Tibial artery (tissue), 4 donors: ENCODE results near the gene TM4SF18.

Source experiments
- DNase-seq, 2 donors: peaks; one replicate each; pipeline ENCODE4 v3.0.0-alpha.2; 2019
- H3K27ac ChIP-seq, 2 donors: fragments of 200-600 bp; sonication (generic) in 1 of 2; 1 replicate in 1 of 2; 2 replicates in 1 of 2; pipeline ENCODE4 v1.5.1; 2018 to 2019; ENCODE audit warnings: mild to moderate bottlenecking in 1 of 2
- H3K27me3 ChIP-seq, 2 donors: fragments of 200-600 bp; sonication (generic) in 1 of 2; one replicate each; pipeline versions ENCODE4 v1.5.1 to v1.6.0; 2016 to 2019
- H3K36me3 ChIP-seq, 3 donors: fragments of 200-600 bp; sonication (generic) in 2 of 3; one replicate each; pipeline ENCODE4 v1.5.1; 2016 to 2019; ENCODE audit warnings: mild to moderate bottlenecking in 2 of 3
- H3K4me1 ChIP-seq, 4 donors: fragments of 200-600 bp; sonication (generic) in 2 of 4; 1 replicate in 3 of 4; 2 replicates in 1 of 4; pipeline ENCODE4 v1.5.1; 2016 to 2019
- H3K4me3 ChIP-seq, 2 donors: fragments of 200-600 bp; sonication (generic) in 1 of 2; 1 replicate in 1 of 2; 2 replicates in 1 of 2; pipeline ENCODE4 v1.5.1; 2018 to 2019; ENCODE audit warnings: mild to moderate bottlenecking in 2 of 2
- H3K9me3 ChIP-seq, 3 donors: fragments of 200-600 bp; sonication (generic) in 1 of 3; one replicate each; pipeline ENCODE4 v1.5.1; 2016 to 2019
- intact Hi-C: fragments of 100-400 bp; cut with DNase I; formaldehyde crosslinking; loops from one replicate; pipeline ENCODE4 v1.15.0; 2023; ENCODE audit warnings: low total_unique reads
- TF ChIP-seq, protein P1 (sequence below), 2 experiments: fragments of 200-600 bp in 1 of 2; fragments of 450-650 bp in 1 of 2; IDR thresholded peaks; one replicate each; pipeline ENCODE4 v1.5.1; 2017 to 2019; ENCODE audit warnings: antibody characterized with exemption in 2 of 2, mild to moderate bottlenecking in 1 of 2, moderate library complexity in 1 of 2

The TM4SF18 gene

DNA sequence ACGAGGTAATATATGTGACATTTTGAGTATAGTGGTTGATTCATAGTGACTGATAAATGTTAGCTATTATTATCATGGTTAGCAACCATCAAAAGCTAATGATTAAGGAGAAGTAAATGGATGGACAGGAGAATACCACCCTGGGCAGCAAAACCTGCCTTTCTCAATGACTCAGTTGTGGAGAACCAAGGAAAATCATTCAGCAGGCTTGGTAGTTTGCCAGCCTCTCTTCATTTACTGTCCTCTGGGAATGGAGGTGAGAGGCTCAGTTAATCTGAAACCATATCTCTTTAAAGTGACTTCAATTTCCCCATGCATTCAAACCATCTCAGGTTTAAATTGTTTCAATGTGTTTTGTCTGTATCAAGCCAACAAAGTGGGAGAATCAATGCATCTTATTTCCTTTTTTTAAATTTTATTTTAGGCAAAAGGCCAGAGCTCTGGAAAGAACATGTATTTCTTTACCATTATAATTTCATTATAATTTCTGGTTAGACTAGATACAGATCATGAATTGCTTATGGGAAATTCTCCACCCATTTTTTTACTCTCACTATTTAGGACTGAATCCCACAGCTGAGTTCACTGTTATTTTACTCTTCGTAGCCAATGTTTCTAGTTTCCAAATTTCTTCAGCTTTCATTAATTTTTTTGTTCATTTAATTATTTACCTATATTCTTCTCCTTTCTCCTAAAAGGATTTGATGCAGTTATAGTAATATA is 2.7 kb downstream of the TM4SF18 start:
- no peak overlapping the region for H3K27ac ChIP-seq
- no peaks in the 10 kb centered on the region for H3K27me3 ChIP-seq
- H3K36me3 ChIP-seq: no peaks in the 10 kb centered on the region
- H3K4me1 ChIP-seq: peaks cover 0 to 21% (median 6%) of the 10 kb centered on the region in 4 donors
- H3K9me3 ChIP-seq: no peaks in the 10 kb centered on the region
- no peak overlapping the region for H3K4me3 ChIP-seq
- no peak for DNase-seq
- TF ChIP-seq, protein P1, sequence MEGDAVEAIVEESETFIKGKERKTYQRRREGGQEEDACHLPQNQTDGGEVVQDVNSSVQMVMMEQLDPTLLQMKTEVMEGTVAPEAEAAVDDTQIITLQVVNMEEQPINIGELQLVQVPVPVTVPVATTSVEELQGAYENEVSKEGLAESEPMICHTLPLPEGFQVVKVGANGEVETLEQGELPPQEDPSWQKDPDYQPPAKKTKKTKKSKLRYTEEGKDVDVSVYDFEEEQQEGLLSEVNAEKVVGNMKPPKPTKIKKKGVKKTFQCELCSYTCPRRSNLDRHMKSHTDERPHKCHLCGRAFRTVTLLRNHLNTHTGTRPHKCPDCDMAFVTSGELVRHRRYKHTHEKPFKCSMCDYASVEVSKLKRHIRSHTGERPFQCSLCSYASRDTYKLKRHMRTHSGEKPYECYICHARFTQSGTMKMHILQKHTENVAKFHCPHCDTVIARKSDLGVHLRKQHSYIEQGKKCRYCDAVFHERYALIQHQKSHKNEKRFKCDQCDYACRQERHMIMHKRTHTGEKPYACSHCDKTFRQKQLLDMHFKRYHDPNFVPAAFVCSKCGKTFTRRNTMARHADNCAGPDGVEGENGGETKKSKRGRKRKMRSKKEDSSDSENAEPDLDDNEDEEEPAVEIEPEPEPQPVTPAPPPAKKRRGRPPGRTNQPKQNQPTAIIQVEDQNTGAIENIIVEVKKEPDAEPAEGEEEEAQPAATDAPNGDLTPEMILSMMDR (IDR thresholded peaks at IDR 0.05): no peak
- intact Hi-C loops: no loop called here

DNA sequence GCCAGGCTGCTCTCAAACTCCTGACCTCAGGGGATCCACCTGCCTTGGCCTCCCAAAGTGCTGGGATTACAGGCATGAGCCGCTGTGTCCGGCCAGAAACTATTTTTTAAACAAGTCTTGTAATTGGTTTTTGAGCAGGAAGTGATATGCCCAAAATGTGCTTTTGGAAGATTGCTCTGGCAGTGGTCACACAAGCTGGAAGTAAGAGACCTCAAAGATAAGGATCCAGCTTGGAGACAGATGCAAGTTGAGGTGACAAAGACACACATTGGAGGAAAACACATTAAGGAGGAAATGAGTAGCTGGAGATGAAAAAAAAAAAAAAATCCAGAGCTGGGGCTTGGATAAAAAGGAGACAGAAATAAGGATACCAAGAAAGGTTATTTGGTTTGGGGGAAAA is 6.3 kb downstream of the TM4SF18 start:
- Histone ChIP-seq H3K4me3 (no peak overlapping the region), H3K4me1 (peaks cover 0 to under 1% (median 0%) of the 10 kb centered on the region in 4 donors), H3K36me3 (no peaks in the 10 kb centered on the region), H3K9me3 (no peaks in the 10 kb centered on the region), H3K27ac (no peak overlapping the region), H3K27me3 (no peaks in the 10 kb centered on the region)
- TF ChIP-seq, protein P1 (IDR thresholded peaks at IDR 0.05): no peak
- no peak for DNase-seq
- intact Hi-C loops: no loop called here

DNA sequence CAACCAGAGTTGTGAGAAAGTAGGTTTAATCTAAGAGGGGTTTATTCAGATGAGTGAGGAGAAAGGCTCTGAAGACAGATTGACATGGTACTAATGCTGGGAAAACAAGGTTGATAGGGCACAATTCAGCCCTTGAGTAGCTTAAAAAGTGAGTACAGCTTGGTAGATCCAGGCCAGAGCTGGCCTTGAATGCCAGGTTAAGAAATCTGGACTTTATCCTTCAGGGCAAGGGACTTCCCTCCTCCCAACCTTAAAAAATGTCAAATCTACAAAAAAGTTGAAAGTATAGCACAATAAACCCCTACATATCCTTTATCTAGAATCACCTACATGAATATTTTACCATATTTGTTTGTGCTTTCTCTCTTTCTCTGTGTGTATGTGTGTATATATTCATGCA is 7.9 kb downstream of the TM4SF18 start:
- no peak overlapping the region for H3K4me3 ChIP-seq
- no peak for DNase-seq
- TF ChIP-seq, protein P1 (IDR thresholded peaks at IDR 0.05): no peak
- no peak overlapping the region for H3K27ac ChIP-seq
- H3K36me3 ChIP-seq: no peaks in the 10 kb centered on the region
- H3K27me3 ChIP-seq: no peaks in the 10 kb centered on the region
- H3K9me3 ChIP-seq: no peaks in the 10 kb centered on the region
- no peaks in the 10 kb centered on the region for H3K4me1 ChIP-seq
- intact Hi-C loops: no loop called here

DNA sequence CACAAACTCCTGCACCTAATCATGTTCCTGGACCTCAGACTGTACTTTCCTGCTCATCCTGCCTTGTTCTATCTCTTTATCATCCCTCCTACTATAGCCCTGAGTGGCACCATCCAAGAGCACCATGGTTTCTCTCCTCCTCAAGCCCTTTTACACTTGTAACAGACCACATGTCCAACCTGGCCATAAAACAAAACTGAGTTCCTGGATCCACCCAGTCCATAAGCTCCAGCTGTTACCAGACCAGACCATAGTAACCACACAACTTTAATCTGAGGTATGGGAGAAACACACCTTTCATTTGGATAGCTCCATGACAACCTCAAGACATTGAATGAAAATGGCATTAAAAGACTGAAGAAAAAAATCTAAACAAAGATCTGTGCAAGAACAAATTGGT is 9.1 kb downstream of the TM4SF18 start:
- no peak overlapping the region for H3K4me3 ChIP-seq
- TF ChIP-seq, protein P1 (IDR thresholded peaks at IDR 0.05): no peak
- no peak overlapping the region for H3K27ac ChIP-seq
- no peaks in the 10 kb centered on the region for H3K27me3 ChIP-seq
- DNase-seq: no peak
- no peaks in the 10 kb centered on the region for H3K9me3 ChIP-seq
- H3K36me3 ChIP-seq: no peaks in the 10 kb centered on the region
- no peaks in the 10 kb centered on the region for H3K4me1 ChIP-seq
- intact Hi-C loops: no loop called here

DNA sequence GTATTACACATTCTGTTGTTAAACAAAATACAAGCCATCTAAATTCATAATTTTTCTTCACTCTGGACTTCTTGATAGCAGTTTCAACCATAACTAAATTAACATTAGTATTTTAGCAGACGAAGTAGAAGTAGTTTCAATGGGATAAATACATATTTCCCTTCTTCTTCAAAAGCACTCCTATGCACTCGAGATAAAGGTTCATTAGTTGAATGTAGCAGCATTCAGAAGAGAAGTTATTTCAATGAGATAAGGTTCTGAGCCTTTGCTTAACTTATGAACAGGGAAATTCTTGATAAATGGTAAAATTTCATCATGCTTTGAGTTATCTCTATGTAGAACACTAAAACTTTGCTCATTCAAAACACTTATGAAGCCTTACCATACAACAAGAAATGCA is 11.8 kb downstream of the TM4SF18 start:
- intact Hi-C loops: no loop called here
- Histone ChIP-seq H3K27me3 (no peaks in the 10 kb centered on the region), H3K4me1 (no peaks in the 10 kb centered on the region), H3K9me3 (no peaks in the 10 kb centered on the region), H3K36me3 (no peaks in the 10 kb centered on the region), H3K27ac (no peak overlapping the region), H3K4me3 (no peak overlapping the region)
- no peak for DNase-seq
- TF ChIP-seq, protein P1 (IDR thresholded peaks at IDR 0.05): no peak

DNA sequence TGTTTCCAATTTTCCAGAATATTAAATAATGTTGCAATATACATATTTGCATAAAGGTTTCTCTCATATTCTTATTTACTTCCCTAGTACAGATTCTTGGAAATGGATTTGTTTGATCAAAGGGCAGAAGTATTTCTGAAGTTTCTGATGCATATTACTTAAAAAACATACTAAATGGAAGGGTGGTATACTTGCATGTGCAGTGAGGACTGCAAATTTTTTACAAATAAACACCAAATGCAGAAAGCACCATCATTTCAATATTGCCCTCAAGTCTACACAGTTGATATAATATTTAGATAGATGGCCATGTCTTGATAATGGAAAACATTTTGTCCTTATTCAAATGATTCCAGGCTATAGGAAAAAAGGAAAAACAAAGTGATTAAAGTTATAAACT is 12.3 kb downstream of the TM4SF18 start:
- intact Hi-C loops: no loop called here
- DNase-seq: no peak
- no peaks in the 10 kb centered on the region for H3K4me1 ChIP-seq
- H3K27ac ChIP-seq: no peak overlapping the region
- H3K36me3 ChIP-seq: no peaks in the 10 kb centered on the region
- TF ChIP-seq, protein P1 (IDR thresholded peaks at IDR 0.05): no peak
- no peaks in the 10 kb centered on the region for H3K27me3 ChIP-seq
- H3K9me3 ChIP-seq: no peaks in the 10 kb centered on the region
- no peak overlapping the region for H3K4me3 ChIP-seq
